HepG2 (cell line): ENCODE measurements around the gene RAB35. TPM values are rescaled to one million over a fixed set of nuclear protein-coding genes. Genes with fewer than 3 reads are reported as not detected.
A peak's percentile ranks its signal among the peaks of the same experiment; 100 is the strongest.

Source experiments
- ATAC-seq: fragments of 200-7000 bp; cut with Tn5 transposase; 3 replicates; pipeline ENCODE4 v1.9.1; 2020; ENCODE audit warnings: mild to moderate bottlenecking, moderate library complexity
- BruUV-seq: library from RNA; stranded (reverse); fragments of 400-500 nt; replicated peaks from 2 replicates; lab custom pipeline; 2021; lab: Mats Ljungman, UMichigan
- CTCF ChIA-PET: fragments of 300-600 bp; formaldehyde crosslinking; extraction: SDS; loops from one replicate; lab custom pipeline; 2021; ENCODE audit warnings: low total read pairs, inconsistent platforms, low intra/inter-chr PET ratio; lab: Yijun Ruan, JAX
- POLR2A ChIA-PET: fragments of 350-600 bp; sonication (Branson Sonifier 250); formaldehyde crosslinking; loops from one replicate; lab custom pipeline; 2020; ENCODE audit warnings: antibody characterized with exemption, inconsistent platforms; lab: Yijun Ruan, JAX
- DNase-seq: peaks from one replicate; pipeline ENCODE4 v3.0.0-alpha.2; 2015; ENCODE audit warnings: low spot score
- FAIRE-seq: peaks from 3 replicates; lab custom pipeline; 2011; peaks lifted over from hg19 to GRCh38; lab: Jason Lieb, UNC
- H2AFZ ChIP-seq: one replicate; pipeline ENCODE4 v1.6.1; 2011; ENCODE audit warnings: low read length, inconsistent platforms
- H3K27ac ChIP-seq: fragments of 300-600 bp; 3 replicates; pipeline ENCODE4 v1.8.0; 2011; ENCODE audit warnings: mixed run types, mild to moderate bottlenecking, mixed read lengths, low read length, inconsistent platforms; ENCODE audit not compliant: insufficient read depth; ENCODE audit errors: extremely low read length
- H3K27me3 ChIP-seq, 2 experiments: fragments of 200-600 bp in 1 of 2; 2 replicates in 1 of 2; 3 replicates in 1 of 2; pipeline versions ENCODE4 v1.6.0 to v1.8.0; 2011; ENCODE audit warnings: low read length in 2 of 2, mild to moderate bottlenecking in 2 of 2, moderate library complexity in 2 of 2, inconsistent platforms in 1 of 2; ENCODE audit not compliant: insufficient read depth in 2 of 2, control insufficient read depth in 1 of 2
- H3K36me3 ChIP-seq, 2 experiments: fragments of 200-600 bp in 1 of 2; replicated peaks in 1 of 2; 2 replicates in 1 of 2; 3 replicates in 1 of 2; pipeline versions ENCODE4 v1.5.1 to v1.8.0; 2011; ENCODE audit warnings: low read length in 2 of 2, inconsistent platforms in 1 of 2; ENCODE audit not compliant: insufficient read depth in 2 of 2, control insufficient read depth in 1 of 2
- H3K4me1 ChIP-seq: 2 replicates; pipeline ENCODE4 v1.5.1; 2012; ENCODE audit warnings: low read length, inconsistent platforms; ENCODE audit not compliant: insufficient read depth
- H3K4me2 ChIP-seq: 2 replicates; pipeline ENCODE4 v1.6.0; 2011; ENCODE audit warnings: low read depth, low read length, inconsistent platforms
- H3K4me3 ChIP-seq, 3 experiments: fragments of 200-600 bp in 1 of 3; sonication (generic), shearing (Covaris generic) in 1 of 3; replicated peaks in 1 of 3; 2 replicates each; pipeline ENCODE4 v1.5.1; 2011 to 2016; ENCODE audit warnings: low read length in 3 of 3, inconsistent platforms in 2 of 3, low read depth in 2 of 3, mild to moderate bottlenecking in 2 of 3, control low read depth in 1 of 3, mixed read lengths in 1 of 3; ENCODE audit not compliant: insufficient read depth in 1 of 3
- H3K79me2 ChIP-seq: one replicate; pipeline ENCODE4 v1.6.1; 2011; ENCODE audit warnings: low read length, inconsistent platforms; ENCODE audit not compliant: insufficient read depth
- H3K9ac ChIP-seq: 2 replicates; pipeline ENCODE4 v1.6.0; 2011; ENCODE audit warnings: mild to moderate bottlenecking, low read depth, low read length, inconsistent platforms; ENCODE audit not compliant: insufficient read depth
- H3K9me3 ChIP-seq: 2 replicates; pipeline ENCODE4 v1.5.1; 2012; ENCODE audit warnings: mild to moderate bottlenecking, low read length
- H4K20me1 ChIP-seq: 2 replicates; pipeline ENCODE4 v1.6.0; 2011; ENCODE audit warnings: inconsistent platforms, mild to moderate bottlenecking, low read length, moderate library complexity; ENCODE audit not compliant: insufficient read depth
- ETS1 ChIP-seq: sonication (generic); formaldehyde crosslinking; IDR thresholded peaks from 2 replicates; pipeline ENCODE4 v1.4.0; 2020; ENCODE audit warnings: missing genetic modification reagents
- HNRNPL ChIP-seq: fragments of 200-400 bp; formaldehyde crosslinking; IDR thresholded peaks from 2 replicates; pipeline ENCODE4 v1.6.1; 2017; ENCODE audit warnings: mild to moderate bottlenecking, low read depth, low read length
- MEF2D ChIP-seq: sonication (generic); formaldehyde crosslinking; IDR thresholded peaks from 2 replicates; pipeline ENCODE4 v1.5.1; 2020; ENCODE audit warnings: mild to moderate bottlenecking, missing genetic modification reagents
- NR2C2 ChIP-seq: sonication (generic); formaldehyde crosslinking; IDR thresholded peaks from 2 replicates; pipeline ENCODE4 v1.4.0; 2020; ENCODE audit warnings: missing genetic modification reagents, mild to moderate bottlenecking, moderate library complexity, borderline replicate concordance
- NRL ChIP-seq: sonication (generic); formaldehyde crosslinking; IDR thresholded peaks from 2 replicates; pipeline ENCODE4 v1.5.0; 2020; ENCODE audit warnings: missing genetic modification reagents, mild to moderate bottlenecking, moderate library complexity, borderline replicate concordance
- ZNF281 ChIP-seq: sonication (generic); formaldehyde crosslinking; IDR thresholded peaks from 2 replicates; pipeline ENCODE4 v1.4.0; 2020; ENCODE audit warnings: missing genetic modification reagents, borderline replicate concordance
- ZNF567 ChIP-seq: sonication (generic); formaldehyde crosslinking; IDR thresholded peaks from 2 replicates; pipeline ENCODE4 v1.8.1; 2023; ENCODE audit warnings: mild to moderate bottlenecking, missing genetic modification reagents, borderline replicate concordance
- ZNF800 ChIP-seq: sonication (generic); formaldehyde crosslinking; IDR thresholded peaks from 2 replicates; pipeline ENCODE4 v1.4.0; 2020; ENCODE audit warnings: missing genetic modification reagents
- WGBS: methylation state at CpG from one replicate; pipeline ENCODE4 v1.1.6; 2017; ENCODE audit warnings: low lambda C conversion rate; 5-methylcytosine and 5-hydroxymethylcytosine counted together
- in situ Hi-C: cut with HindIII; loops from 2 replicates; pipeline ENCODE4 v1.10.0; 2017; ENCODE audit warnings: low pct_unique_long_range_greater_than_20kb; ENCODE audit not compliant: extremely low pct_ligation_motif_present
- intact Hi-C: fragments of 100-400 bp; cut with micrococcal nuclease; formaldehyde crosslinking; loops from one replicate; pipeline ENCODE4 v1.10.0; 2022; ENCODE audit not compliant: unreplicated experiment
- polyA plus RNA-seq, 8 experiments: library from polyadenylated mRNA; depleted of rRNA in 3 of 8; stranded (reverse) in 7 of 8; unstranded in 1 of 8; fragments of >200 nt; fragmentation: Illumina TruSeq in 4 of 8; extraction: Trizol in 4 of 8; gene quantifications; 2 replicates each; pipeline versions ENCODE4 v1.2.1 to v1.2.3, GENCODE V29; 2011 to 2016; ENCODE audit warnings: low read depth in 4 of 8, missing spikeins in 1 of 8, mixed read lengths in 1 of 8; ENCODE audit not compliant: insufficient read depth in 1 of 8
- total RNA-seq, 5 experiments: library from RNA; depleted of rRNA; stranded (reverse); fragments of >200 nt; fragmentation: Illumina TruSeq; extraction: Trizol; gene quantifications; 2 replicates each; pipeline ENCODE4 v1.2.3, GENCODE V29; 2016; ENCODE audit warnings: low read depth in 1 of 5

The RAB35 gene
- total and polyA plus RNA-seq, 2 of the 13 experiments (the other 11 are each of a cell fraction or from before 2014, with no cell fraction given) = 25.2 to 29.1 TPM

GRCh38 chr12:120094485-120094884 is 22.1 kb downstream of the RAB35 start:
- H3K4me1 ChIP-seq = peaks cover 17% of the 10 kb centered on the region
- peaks cover 11 to 30% of the 10 kb centered on the region in 2 experiments; a peak in 4 of 5 replicates for H3K36me3 ChIP-seq
- WGBS = 94% methylated on average over 4 of the region's 9 CpGs
- ChIA-PET POLR2A (no interaction called here), CTCF (no interaction called here)
- H3K4me2 ChIP-seq = no peak overlapping the region
- H2AFZ ChIP-seq = no peak overlapping the region
- no peaks in the 10 kb centered on the region for H3K27me3 ChIP-seq
- no TSS peak for BruUV-seq
- DNase-seq (no peak), ATAC-seq (no peak), FAIRE-seq (no peak)
- intact Hi-C loops (no loop called here), in situ Hi-C loops (no loop called here)
- no peaks in the 10 kb centered on the region for H3K79me2 ChIP-seq
- no peak overlapping the region for H3K9ac ChIP-seq
- TF ChIP-seq HNRNPL (0 out of 2 replicates have a peak, but pooled peaks have one; percentile 66), ETS1 (CRISPR knock-in tag) (no peak), NRL (CRISPR knock-in tag) (no peak)
- no peak overlapping the region for H3K4me3 ChIP-seq
- H4K20me1 ChIP-seq = no peaks in the 10 kb centered on the region; the same call in 1 of the 2 replicates
- H3K27ac ChIP-seq = no peak overlapping the region
- no peaks in the 10 kb centered on the region for H3K9me3 ChIP-seq

- no peak overlapping the region for H2AFZ ChIP-seq
- peak overlapping the region; percentile 10 for H3K27ac ChIP-seq
- WGBS = 77% methylated on average over 5 of the region's 17 CpGs
- DNase-seq = no peak
- no peak overlapping the region; a peak in 1 of 6 replicates for H3K4me3 ChIP-seq
- H3K4me2 ChIP-seq = peak overlapping the region; percentile 4
- H3K36me3 ChIP-seq = peaks cover 8 to 23% of the 10 kb centered on the region in 2 experiments; a peak in 3 of 5 replicates
- intact Hi-C loops = no loop called here
- peak; percentile 49 for ATAC-seq
- ChIA-PET POLR2A (no interaction called here), CTCF (no interaction called here)
- H3K27me3 ChIP-seq = no peaks in the 10 kb centered on the region
- in situ Hi-C loops = no loop called here
- H3K9me3 ChIP-seq = no peaks in the 10 kb centered on the region
- H3K4me1 ChIP-seq = peaks cover 17% of the 10 kb centered on the region
- no peaks in the 10 kb centered on the region; the same call in 1 of the 2 replicates for H4K20me1 ChIP-seq
- no peak overlapping the region for H3K9ac ChIP-seq
- BruUV-seq = no TSS peak
- H3K79me2 ChIP-seq = no peaks in the 10 kb centered on the region
- no peak for FAIRE-seq
- TF ChIP-seq MEF2D (CRISPR knock-in tag) (0 out of 2 replicates have a peak, but pooled peaks have one; percentile 4), ZNF281 (peak; percentile 64; the same call in 1 of the 2 replicates), ZNF800 (no peak), ZNF567 (CRISPR knock-in tag) (no peak), NR2C2 (CRISPR knock-in tag) (0 out of 2 replicates have a peak, but pooled peaks have one; percentile 25)
These were observed 22.8 kb downstream of the RAB35 start for GRCh38 chr12:120093592-120094355.
